ENCODE data around the gene RPL13A.

The RPL13A gene

DNA sequence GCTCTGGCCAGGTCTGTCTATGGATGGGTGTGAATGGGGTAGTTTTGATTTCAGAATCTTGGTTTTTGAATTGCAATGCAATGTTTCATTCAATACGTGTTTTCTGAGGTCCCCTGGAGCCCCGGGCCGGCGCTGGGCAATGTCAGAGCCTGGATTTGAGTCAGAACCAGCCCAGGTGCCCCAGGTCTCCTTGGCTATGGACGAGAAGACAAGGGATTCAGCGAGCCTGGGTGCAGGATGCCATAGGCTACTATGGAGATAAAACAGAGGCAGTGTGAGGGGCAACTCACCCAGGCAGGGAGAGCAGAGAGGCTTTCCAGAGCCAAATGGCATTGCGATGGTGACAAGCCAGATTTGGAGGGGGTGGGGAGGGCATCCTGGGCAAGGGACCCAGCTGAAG, 1.2 kb upstream of the RPL13A start:
- no peak for DNase-seq

DNA sequence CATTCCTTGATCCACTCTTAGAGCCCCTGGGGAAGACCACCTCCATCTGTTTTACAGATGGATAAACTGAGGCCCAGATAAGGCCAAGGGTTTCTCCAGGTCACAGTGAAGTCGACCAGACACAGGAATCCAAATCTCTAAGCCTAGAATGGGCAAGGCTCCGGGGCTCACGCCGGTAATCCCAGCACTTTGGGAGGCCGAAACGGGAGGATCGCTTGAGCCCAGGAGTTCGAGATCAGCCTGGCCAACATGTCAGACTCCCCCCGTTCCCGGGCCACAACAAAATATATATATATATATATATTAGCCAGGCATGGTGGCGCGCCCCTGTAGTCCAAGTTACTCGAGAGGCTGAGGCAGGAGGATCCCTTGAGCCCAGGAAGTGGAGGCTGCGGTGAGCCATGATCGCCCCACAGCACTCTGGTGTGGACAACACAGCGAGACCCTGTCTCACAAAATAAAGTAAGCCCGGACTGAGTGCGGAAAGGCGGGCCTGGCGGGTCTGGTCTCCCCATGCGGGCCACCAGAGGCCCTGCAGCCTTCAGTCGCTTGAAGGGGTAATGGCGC, 615 bp upstream of the RPL13A start:
- DNase-seq, result no peak

DNA sequence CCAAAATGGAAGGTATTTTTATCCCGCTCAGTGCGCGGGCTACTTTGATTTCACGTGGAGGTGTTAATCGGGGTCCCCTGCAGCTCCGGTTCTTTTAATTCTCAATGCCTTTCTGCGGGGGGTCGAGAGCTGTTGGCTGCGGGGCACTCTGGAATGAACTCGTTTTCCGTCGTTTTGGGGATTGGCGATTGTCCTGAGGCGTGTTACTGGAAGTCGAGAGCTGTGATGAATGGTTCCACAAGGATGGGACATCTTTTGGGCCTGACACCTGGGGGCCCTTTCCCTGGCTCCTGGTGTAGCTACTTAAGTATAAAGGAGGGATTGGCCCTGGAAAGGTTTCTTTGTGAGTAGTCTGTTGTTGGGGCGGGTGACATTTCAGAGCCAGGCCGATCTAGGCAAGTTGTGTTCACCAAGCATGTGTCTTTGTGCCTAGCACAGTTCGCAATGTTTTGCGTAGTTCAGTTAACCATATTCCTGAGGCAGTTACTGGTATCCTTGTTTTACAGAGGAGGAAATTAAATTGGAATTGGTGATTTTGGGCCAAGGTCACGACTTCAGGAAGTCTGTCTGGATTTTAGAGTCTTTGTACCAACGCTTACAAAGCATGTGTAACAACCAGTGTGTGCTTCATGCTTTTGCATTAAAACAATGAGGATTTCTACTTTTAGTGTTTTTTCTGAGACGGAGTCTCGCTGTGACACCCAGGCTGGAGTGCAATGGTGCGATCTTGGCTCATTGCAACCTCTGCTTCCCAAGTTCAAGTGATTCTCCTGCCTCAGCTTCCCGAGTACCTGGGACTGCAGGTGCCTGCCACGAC, 846 bp downstream of the RPL13A start:
- no peak for DNase-seq

DNA sequence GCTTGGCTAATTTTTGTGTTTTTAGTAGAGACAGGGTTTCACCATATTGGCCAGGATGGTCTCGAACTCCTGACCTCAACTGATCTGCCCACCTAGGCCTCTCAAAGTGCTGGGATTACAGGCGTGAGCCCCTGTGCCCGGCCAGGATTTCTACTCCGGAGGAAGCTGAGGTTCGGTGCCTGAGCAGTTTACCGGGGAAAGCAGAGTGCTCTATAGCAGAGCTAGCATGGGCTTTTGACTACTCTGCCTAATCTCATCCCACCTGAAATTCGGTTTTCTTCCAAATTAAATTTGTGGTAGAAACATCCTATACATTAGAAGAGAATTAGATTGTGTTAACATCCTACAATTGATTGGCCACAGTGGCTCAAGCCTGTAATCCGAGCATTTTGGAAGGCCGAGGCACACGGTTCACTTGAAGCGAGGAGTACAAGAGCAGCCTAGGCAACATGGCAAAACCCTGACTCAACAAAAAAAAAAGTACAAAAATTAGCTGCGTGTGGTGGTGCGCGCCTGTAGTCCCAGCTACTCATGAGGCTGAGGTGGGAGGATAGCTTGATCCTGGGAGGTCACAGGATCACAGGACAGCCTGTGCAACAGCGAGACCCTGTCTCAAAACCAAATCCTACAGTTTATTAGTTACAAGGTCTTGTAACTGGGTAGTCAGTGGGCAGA, 1.6 kb downstream of the RPL13A start:
- DNase-seq, result no peak

DNA sequence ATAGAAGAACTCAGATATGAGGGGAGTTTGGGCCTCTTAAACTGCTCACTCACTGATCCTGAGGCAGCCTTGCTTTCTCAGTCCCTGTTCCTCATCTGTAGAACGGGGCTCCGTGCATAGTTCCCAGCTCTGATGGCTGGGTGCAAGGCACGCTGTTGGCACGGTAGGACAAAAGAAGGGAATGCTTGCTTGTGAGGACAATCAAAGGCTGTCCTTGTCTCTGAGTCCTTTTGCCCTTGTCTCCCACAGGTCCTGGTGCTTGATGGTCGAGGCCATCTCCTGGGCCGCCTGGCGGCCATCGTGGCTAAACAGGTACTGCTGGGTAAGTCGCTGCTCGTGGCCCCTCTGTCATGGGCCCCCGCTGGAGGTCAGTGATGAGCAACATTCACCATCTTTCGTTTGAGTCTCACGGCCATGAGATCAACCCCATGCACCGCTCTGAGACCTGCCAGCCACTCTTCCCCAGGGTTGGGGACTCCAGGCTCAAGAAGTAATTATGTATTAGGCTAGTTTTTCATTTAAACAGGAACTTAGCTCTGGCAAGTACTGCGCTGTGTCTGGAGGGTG, 2.3 kb downstream of the RPL13A start:
- no peak for DNase-seq

DNA sequence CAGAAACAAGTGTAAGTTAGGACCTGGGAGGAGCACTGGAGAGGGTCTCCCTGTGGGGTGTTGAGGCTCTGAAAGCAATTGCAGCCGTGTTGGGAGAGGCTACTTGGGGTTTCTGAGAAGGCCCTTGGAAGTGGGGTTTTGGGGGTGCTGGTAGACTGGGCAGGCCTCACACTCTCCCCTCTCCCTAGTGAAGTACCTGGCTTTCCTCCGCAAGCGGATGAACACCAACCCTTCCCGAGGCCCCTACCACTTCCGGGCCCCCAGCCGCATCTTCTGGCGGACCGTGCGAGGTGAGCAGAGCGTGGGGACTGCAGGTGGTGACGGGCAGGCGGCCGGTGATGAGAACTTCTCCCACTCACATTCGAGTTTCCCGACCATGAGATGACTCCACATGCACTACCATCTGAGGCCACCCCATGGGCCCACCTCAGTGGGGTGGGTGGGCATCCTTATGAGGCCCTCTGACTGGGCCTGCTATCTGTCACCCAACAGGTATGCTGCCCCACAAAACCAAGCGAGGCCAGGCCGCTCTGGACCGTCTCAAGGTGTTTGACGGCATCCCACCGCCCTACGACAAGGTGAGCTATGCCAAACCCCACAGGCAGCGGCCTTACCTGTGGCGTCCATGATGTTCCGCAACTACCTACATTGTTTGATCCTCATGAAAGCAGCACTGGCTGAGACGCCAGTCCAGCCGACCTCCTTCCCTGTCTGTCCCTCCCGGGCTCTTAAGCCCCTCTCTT, 3.0 kb downstream of the RPL13A start:
- no peak for DNase-seq

DNA sequence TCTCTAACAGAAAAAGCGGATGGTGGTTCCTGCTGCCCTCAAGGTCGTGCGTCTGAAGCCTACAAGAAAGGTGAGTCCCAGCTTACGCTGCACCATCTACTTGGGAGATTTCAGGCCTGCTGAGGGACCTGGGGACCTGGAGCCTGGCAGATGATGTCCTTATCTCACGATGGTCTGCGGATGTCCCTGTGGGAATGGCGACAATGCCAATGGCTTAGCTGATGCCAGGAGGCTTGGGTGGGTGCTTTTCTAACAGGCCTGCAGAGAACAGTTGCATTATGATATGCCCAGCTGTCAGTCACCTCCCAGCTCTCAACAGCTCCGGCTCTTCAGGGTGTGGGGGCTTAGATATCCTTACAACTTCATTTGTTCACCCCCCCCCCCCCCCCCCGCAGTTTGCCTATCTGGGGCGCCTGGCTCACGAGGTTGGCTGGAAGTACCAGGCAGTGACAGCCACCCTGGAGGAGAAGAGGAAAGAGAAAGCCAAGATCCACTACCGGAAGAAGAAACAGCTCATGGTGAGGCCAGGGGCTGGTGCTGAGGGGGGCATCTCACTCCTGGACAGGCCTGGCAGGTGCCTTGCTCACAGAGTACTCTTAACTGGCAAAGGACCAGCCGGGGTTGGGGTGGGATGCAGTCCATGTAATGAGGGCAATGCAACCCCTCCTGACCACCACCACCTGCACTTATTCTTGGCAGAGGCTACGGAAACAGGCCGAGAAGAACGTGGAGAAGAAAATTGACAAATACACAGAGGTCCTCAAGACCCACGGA, 3.8 kb downstream of the RPL13A start:
- DNase-seq, result no peak

DNA sequence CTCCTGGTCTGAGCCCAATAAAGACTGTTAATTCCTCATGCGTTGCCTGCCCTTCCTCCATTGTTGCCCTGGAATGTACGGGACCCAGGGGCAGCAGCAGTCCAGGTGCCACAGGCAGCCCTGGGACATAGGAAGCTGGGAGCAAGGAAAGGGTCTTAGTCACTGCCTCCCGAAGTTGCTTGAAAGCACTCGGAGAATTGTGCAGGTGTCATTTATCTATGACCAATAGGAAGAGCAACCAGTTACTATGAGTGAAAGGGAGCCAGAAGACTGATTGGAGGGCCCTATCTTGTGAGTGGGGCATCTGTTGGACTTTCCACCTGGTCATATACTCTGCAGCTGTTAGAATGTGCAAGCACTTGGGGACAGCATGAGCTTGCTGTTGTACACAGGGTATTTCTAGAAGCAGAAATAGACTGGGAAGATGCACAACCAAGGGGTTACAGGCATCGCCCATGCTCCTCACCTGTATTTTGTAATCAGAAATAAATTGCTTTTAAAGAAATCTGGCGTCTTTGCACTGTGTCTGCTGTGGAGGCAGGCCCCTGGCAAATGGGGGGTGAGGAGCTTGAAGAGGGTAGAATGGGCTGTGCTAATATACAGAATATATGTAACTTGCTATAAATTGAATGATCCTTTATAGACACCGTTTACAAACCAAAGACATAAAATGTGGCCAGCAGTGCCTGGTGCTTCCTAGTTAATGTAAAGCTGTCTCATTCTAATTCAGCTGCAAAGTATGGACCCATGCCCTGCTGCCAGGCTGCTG, 4.6 kb downstream of the RPL13A start:
- no peak for DNase-seq

DNA sequence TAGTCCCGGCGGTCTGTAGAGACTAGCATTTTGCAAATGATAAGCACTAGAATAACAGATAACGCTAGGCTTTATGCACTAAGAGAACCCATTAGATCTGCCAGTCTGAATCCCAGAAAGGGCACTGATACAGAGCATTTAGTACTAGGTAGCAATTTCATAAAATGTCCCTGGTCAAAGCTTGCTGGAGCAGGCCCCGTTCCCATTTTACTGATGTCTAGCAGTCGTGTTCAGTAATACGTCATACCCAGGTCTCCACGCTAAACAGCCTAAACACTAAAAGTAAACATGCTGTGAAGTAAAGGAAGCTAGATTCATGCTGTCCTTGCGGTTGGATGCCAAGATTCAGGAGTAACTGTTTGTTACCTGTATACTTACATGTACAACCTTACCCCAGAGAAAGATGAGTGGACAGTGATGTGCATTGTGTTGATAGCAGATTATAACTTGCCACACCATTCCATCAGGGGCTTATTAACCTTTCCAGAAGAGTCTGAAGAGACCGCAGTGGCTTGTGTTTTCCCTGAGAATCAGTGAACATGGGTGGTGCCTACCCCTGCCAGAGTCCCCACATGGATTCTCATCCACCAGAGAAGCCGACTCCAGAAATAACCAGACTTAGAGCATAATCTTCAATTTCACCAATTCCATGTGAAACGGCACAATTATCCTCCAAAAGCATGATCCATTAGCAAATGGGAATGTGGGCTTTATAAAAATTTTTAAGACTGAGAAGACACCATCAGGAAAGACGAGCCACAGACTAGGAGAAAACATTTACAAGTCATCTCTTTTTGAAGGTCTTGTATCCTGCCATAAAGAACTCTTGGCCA, 5.4 kb downstream of the RPL13A start:
- peak; percentile 36 for DNase-seq

DNA sequence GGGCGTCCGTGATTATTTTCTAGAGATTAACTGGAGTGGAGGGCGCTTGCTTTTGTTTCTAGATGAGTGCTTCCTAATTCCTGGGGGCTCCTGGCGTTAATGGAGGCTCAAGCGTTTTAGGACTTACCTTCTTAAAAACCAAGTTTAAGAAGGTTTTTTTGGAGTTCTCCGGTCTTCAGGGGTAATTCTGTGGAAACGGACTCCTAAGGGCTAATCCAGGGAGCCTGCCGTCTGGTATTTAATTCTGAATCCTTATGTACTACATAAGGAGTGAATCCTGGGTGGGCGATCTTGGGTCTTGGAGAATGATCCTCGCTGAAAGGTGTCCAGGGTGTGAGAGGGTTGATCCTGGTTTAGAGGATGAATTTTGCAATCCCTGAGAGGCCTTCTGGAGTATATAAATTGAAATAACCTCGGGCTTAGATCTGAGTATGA, 9.2 kb downstream of the RPL13A start:
- no peak for DNase-seq

DNA sequence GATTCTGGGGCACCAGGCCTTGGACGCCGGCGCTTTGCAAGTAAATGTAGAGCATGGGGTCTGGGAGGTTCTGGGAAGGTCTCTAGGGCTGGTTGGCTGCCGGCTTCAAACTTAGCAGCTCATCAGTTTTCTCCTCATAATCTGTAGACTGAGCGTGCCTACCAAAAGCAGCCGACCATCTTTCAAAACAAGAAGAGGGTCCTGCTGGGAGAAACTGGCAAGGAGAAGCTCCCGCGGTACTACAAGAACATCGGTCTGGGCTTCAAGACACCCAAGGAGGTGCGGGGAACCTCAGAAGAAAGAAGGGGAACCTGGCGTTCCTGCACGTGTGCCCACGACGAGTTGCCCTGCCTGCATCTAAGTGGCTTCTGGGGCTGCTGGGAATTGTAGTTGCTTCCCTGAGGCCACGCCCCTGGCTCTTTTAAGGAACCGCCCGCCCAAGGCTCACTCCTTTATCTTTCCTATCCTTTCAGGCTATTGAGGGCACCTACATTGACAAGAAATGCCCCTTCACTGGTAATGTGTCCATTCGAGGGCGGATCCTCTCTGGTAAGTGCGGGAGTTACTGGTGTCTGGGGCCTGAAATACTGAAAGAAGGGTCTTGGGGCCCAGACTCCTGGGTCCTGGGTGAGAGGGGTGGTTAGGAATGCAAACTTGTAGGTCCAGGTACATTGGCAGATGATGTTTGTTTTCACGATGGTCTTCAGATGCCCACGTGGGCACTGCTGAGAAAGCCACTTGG, 9.8 kb downstream of the RPL13A start:
- DNase-seq, result peak; percentile 61

DNA sequence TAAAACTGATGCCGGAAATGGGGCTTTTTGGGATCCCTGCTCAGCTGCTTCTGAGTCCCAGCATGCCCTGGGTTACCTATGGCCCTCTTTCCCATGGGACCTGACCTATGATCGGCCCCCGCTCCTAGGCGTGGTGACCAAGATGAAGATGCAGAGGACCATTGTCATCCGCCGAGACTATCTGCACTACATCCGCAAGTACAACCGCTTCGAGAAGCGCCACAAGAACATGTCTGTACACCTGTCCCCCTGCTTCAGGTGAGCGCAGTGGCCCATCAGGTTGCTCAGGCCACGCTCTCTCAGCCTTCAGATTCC, 10.3 kb downstream of the RPL13A start:
- no peak for DNase-seq

DNA sequence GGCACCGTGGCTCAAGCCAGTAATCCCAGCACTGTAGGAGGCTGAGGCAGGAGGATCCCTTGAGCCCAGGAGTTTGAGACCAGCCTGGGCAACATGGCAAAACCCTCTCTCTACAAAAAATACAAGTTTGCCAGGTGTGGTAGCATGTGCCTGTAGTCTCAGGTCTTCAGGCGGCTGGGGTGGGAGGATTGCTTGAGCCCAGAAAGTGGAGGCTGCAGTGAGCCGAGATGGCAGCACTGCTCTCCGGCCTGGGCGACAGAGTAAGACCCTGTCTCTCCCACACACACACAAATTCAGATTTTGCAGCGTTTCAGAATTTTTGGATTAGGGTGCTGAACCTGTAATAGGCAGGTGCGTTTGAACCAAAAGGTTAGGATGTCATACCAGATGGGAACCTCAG, 11.1 kb downstream of the RPL13A start:
- DNase-seq, result no peak

DNA sequence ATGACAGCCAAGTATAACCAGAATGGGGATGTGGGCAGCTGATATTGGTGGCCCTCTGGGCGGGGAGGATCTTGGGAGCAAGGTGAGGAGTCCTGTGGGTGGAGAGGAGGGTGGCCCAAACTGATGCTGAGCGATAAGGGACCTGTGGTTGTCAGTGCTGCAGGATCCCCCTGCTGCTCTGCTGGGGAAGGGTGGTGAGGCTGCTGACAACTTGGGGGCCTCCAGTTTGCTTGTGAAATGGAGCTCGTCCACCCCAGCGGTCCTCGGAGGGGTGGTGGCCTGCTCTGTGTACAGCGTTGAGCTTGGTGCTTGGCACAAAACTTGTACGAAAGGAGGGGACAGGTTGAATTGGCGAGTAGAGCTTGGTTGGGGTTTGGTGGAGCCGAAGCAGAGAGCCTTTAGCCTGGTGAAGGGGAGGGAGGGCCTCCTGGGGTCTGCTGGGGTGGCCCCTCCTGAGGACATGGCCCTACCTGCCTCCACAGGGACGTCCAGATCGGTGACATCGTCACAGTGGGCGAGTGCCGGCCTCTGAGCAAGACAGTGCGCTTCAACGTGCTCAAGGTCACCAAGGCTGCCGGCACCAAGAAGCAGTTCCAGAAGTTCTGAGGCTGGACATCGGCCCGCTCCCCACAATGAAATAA, 11.7 kb downstream of the RPL13A start:
- no peak for DNase-seq

DNA sequence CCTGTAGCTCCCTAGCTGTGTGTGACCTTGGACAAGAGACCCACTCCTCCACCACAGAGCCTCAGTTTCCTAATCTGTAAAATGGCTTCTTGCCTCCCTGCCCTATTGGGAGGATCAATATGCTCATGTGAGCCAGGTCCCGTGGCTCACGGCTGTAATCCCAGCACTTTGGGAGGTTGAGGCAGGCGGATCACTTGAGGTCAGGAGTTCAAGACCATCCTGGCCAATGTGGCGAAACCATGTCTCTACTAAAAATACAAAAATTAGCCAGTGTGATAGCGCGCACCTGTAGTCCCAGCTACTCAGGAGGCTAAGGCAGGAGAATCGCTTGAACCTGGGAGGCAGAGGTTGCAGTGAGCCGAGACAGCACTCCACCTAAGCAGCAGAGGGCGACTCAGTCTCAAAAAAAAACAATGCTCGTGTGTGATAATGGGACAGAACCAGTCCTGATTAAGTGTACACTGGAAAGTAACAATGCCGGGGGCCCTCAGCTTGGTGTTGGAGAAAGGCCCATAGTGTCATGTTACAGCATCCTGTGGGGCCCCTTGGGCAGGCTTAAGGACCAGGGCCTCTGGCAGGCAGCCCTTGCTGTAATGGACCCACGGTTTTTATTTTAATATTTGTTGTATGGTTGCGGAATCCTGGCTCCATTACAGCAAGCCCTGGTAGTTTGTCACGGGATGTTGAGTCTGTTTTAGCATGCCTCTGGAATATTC, 15.6 kb downstream of the RPL13A start:
- peak; percentile 79 for DNase-seq

DNA sequence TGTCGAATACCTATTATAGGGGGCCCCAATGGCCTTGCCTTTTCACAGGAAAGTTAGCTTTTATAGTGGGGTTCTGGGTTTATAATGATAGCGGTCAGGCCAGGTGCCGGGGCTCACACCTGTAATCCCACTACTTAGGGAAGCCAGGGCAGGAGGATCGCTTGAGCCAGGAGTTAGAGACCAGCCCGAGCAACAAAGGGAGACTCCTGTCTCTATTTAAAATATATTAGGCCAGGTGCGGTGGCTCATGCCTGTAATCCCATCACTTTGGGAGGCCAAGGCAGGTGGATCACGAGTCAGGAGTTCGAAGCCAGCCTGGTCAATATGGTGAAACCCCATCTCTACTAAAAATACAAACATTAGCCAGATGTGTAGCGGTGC, 16.2 kb downstream of the RPL13A start:
- DNase-seq, result no peak

DNA sequence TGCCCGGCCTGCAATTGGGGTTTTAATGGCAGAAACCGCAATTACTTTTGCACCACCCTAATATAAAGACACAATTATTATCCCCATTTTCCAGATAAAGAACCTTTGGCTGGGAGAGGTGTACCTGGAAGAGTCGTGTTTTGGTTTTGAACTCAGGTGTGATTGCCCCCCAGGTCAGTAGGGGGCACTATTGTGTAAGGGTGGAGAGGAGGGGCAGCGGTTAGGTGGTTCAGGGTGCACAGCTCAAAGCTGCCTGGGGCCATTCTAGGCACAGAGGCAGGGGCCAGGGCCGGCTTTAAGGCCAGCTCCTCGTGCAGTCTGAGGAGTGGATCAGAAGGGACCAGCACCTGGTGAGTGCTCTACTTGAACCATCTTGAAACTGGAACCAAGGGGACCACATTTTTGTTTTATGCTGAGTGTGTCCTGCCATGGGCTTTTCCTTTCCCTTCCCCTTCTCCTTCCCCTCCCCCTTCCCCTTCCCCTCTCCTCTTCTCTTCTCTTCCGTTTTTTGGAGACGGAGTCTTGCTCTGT, 19.2 kb downstream of the RPL13A start:
- DNase-seq, result peak; percentile 54

DNA sequence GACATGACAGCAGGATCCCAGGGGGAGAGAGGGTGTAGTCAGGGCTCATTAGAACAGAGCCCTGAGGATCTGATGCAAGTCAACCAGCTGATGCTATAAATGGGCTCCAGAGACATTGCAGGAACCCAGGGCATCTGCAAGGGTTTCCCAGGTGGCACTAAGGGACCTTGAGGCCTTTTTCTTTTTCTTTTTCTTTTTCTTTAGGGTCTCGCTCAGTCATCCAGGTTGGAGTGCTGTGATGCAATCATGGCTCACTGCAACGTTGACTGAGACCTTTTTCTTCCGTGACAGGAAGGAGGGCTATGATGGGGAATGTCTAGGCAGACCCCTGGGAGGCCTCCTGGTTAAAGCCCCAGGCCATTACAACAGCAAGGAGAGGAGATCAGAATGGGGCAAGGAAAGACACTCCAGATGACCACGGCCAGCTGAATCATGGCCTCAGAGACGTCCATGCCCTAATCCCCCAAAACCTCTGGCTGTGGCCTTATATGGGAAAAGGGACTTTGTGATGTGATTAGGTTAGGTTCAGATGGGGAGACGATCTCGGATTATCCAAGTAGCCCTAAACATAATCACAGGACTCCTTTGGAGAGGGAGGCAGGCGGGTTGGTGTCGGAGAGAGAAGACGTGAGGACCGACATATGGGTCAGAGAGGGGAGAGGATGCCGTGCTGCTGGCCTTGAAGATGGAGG, 20.5 kb downstream of the RPL13A start:
- DNase-seq, result no peak
